Kidney epithelial cell (primary cell): ENCODE data around the gene ECHDC3. TPM values are rescaled to one million over a fixed set of nuclear protein-coding genes. Genes with fewer than 3 reads are reported as not detected.

ENCODE experiments used
- DNase-seq: peaks from one replicate; pipeline ENCODE4 v3.0.0-alpha.2; 2010; ENCODE audit warnings: low read depth
- H3K27me3 ChIP-seq: 2 replicates; pipeline ENCODE4 v1.6.0; 2011; ENCODE audit warnings: low read length; ENCODE audit not compliant: control insufficient read depth, insufficient read depth
- H3K36me3 ChIP-seq: 2 replicates; pipeline ENCODE4 v1.5.1; 2011; ENCODE audit warnings: low read length; ENCODE audit not compliant: control insufficient read depth, insufficient read depth
- H3K4me3 ChIP-seq: 2 replicates; pipeline ENCODE4 v1.5.1; 2011; ENCODE audit warnings: low read depth, mild to moderate bottlenecking, control low read depth, low read length
- CTCF ChIP-seq: IDR thresholded peaks from 2 replicates; pipeline ENCODE4 v1.5.1; 2011; ENCODE audit warnings: mild to moderate bottlenecking, moderate library complexity, low read length, control low read depth, inconsistent platforms; ENCODE audit not compliant: insufficient read depth, poor library complexity, severe bottlenecking
- total RNA-seq: library from RNA; depleted of rRNA; stranded (reverse); fragments of >200 nt; gene quantifications from 2 replicates; pipeline ENCODE4 v1.2.3, GENCODE V29; 2015

ECHDC3 gene
- total RNA-seq, 1 donor from 2014 or later: 35.1 TPM

GRCh38 chr10:11804336-11804735 lies 62.2 kb downstream of the ECHDC3 start:
- no peaks in the 10 kb centered on the region for H3K27me3 ChIP-seq
- TF ChIP-seq CTCF: no peak
- no peak overlapping the region for H3K4me3 ChIP-seq
- H3K36me3 ChIP-seq: no peaks in the 10 kb centered on the region
- DNase-seq: no peak

- Histone ChIP-seq H3K27me3 (no peaks in the 10 kb centered on the region), H3K36me3 (no peaks in the 10 kb centered on the region), H3K4me3 (no peak overlapping the region)
- DNase-seq: no peak
- TF ChIP-seq CTCF: no peak
These were observed 63.6 kb downstream of the ECHDC3 start for GRCh38 chr10:11805792-11806191.

GRCh38 chr10:11806706-11807105 lies 64.5 kb downstream of the ECHDC3 start:
- TF ChIP-seq CTCF: no peak
- DNase-seq: no peak
- H3K27me3 ChIP-seq: no peaks in the 10 kb centered on the region
- H3K36me3 ChIP-seq: no peaks in the 10 kb centered on the region
- H3K4me3 ChIP-seq: no peak overlapping the region

- no peak for DNase-seq
- Histone ChIP-seq H3K36me3 (no peaks in the 10 kb centered on the region), H3K4me3 (no peak overlapping the region), H3K27me3 (no peaks in the 10 kb centered on the region)
- no peak for TF ChIP-seq CTCF
These were observed 66.6 kb downstream of the ECHDC3 start for GRCh38 chr10:11808808-11809207.

GRCh38 chr10:11810313-11810766 lies 68.2 kb downstream of the ECHDC3 start:
- Histone ChIP-seq H3K36me3 (no peaks in the 10 kb centered on the region), H3K4me3 (no peak overlapping the region), H3K27me3 (no peaks in the 10 kb centered on the region)
- no peak for TF ChIP-seq CTCF
- peak; percentile 43 for DNase-seq

GRCh38 chr10:11810973-11811372 lies 68.8 kb downstream of the ECHDC3 start:
- Histone ChIP-seq H3K36me3 (no peaks in the 10 kb centered on the region), H3K27me3 (no peaks in the 10 kb centered on the region), H3K4me3 (no peak overlapping the region)
- no peak for TF ChIP-seq CTCF
- DNase-seq: no peak
